ENCODE measurements around the gene NELL2.

NELL2 gene

DNA sequence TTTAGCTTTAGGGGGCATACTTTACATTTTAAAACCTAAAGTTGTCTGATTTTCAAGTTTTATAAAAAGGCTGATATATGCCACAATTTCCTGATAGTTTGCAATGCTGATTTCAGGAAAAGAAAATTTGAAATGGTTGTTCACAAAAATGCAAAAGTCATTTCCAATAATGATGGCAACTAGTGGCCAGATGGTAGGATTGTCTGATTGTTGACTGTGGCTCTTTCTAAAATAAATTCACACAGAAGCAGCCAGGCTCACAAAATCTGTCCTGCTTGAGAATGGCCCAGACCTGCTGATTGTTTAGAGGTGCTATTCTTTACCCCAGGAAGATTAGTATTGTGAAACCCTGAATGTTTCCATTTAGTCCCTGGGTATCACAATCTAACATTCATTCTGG, 220.3 kb downstream of the NELL2 start:
- TF ChIP-seq USF1 (IDR thresholded peaks at IDR 0.05) (no peak), EGR1 (IDR thresholded peaks at IDR 0.05) (no peak), YY1 (IDR thresholded peaks at IDR 0.05; ENCODE audit: low read depth) (no peak), ZBTB7A (IDR thresholded peaks at IDR 0.05; ENCODE audit: low read depth) (no peak)
- TF ChIP-seq, protein P1, sequence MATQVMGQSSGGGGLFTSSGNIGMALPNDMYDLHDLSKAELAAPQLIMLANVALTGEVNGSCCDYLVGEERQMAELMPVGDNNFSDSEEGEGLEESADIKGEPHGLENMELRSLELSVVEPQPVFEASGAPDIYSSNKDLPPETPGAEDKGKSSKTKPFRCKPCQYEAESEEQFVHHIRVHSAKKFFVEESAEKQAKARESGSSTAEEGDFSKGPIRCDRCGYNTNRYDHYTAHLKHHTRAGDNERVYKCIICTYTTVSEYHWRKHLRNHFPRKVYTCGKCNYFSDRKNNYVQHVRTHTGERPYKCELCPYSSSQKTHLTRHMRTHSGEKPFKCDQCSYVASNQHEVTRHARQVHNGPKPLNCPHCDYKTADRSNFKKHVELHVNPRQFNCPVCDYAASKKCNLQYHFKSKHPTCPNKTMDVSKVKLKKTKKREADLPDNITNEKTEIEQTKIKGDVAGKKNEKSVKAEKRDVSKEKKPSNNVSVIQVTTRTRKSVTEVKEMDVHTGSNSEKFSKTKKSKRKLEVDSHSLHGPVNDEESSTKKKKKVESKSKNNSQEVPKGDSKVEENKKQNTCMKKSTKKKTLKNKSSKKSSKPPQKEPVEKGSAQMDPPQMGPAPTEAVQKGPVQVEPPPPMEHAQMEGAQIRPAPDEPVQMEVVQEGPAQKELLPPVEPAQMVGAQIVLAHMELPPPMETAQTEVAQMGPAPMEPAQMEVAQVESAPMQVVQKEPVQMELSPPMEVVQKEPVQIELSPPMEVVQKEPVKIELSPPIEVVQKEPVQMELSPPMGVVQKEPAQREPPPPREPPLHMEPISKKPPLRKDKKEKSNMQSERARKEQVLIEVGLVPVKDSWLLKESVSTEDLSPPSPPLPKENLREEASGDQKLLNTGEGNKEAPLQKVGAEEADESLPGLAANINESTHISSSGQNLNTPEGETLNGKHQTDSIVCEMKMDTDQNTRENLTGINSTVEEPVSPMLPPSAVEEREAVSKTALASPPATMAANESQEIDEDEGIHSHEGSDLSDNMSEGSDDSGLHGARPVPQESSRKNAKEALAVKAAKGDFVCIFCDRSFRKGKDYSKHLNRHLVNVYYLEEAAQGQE (IDR thresholded peaks at IDR 0.05; ENCODE audit: low read depth): no peak

DNA sequence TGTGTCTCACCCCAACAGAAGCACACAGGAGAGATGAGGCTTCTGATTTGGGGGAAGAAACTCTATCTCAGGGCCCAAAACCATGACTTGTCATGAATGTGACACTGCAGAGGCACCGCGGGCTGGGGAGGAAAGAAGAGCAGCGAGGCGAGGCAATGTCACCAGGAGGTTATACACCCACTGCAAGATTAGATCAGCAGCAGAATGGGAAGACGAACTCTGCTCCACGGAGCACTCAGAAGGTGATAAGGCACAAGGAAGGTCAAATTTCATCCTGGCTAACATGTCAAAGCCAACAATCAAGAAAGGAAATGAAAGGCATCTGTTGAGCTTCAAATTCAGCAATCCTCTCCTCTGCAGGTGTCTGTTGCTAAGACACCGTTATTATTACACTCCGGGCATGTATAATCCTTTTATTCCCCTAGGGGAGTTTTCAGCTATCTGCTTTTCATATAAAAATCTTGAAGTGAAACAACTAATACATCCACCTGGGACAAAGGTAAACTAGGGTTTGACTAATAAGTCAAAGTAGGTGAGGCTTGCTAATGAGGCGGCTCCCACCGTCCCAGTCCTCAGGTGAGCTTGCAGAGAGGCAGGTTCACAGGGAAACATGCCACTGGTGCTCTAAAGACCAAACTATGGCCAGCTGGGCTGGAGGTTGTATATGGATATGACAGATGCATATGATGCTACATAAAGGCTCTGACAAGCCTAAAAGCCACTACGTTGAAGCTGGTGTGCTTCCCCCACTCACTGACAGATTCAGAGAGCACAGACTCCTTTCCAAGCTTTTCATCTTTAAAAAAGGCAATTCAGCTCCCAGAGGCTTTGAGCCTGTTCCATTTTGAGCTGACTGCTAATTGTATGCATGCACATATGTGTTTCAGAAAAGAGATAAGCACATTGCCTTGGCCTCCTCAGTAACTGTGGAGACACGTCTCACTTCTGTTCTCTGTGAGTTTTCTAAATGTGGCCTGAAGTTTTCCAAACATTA, 221.2 kb downstream of the NELL2 start:
- TF ChIP-seq TAF1 (IDR thresholded peaks at IDR 0.05; ENCODE audit: low read depth): no peak
- TF ChIP-seq TCF12 (IDR thresholded peaks at IDR 0.05; ENCODE audit: low read depth): no peak
- TF ChIP-seq, protein P1 (IDR thresholded peaks at IDR 0.05; ENCODE audit: low read depth): no peak
- TF ChIP-seq CEBPB (IDR thresholded peaks at IDR 0.05): no peak
- TF ChIP-seq, protein P2, sequence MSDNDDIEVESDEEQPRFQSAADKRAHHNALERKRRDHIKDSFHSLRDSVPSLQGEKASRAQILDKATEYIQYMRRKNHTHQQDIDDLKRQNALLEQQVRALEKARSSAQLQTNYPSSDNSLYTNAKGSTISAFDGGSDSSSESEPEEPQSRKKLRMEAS (IDR thresholded peaks at IDR 0.05): no peak
- TF ChIP-seq RAD21 (IDR thresholded peaks at IDR 0.05; ENCODE audit: low read depth): no peak
- TF ChIP-seq EP300 (IDR thresholded peaks at IDR 0.05; ENCODE audit: borderline replicate concordance): no peak
- no peak for TF ChIP-seq EGR1 (IDR thresholded peaks at IDR 0.05)
- TF ChIP-seq ZBTB7A (IDR thresholded peaks at IDR 0.05; ENCODE audit: low read depth): no peak
- TF ChIP-seq TEAD4 (IDR thresholded peaks at IDR 0.05): no peak
- TF ChIP-seq USF1 (IDR thresholded peaks at IDR 0.05): no peak
- no peak for TF ChIP-seq NFIC (IDR thresholded peaks at IDR 0.05)
- no peak for TF ChIP-seq YY1 (IDR thresholded peaks at IDR 0.05; ENCODE audit: low read depth)
- no peak for TF ChIP-seq FOXM1 (IDR thresholded peaks at IDR 0.05; ENCODE audit: borderline replicate concordance, low read depth)
- no peak for TF ChIP-seq CREB1 (IDR thresholded peaks at IDR 0.05; ENCODE audit: low read depth)

DNA sequence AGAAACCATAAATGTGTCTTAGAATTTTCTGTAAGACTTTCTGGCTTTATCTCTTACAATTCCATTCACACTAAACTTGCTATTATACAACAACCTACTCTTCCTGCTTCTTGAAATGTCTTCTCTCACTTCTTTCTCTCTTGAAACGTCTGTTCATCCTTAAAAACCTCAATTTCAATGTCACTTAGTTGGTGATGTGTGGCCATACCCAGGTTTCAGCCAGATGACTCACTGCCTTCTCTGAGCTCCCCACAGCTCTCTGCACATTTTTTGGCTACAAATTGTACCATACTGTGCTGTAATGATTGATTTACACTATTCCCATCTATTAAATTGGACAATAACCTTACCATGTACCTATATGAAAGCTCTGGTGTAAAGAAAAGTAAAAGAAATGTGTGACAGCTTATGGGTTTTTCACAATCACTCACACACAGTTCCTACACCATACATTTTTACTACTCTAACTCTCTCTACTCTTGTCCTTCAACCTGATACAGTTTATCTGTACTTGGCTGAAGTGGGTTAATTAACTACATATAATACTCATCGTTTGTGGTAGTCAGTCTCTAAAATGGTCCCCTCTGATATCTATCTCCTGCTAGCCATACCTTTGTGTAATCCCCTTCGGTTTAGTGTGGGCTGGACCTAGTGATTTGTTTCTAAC, 222.1 kb downstream of the NELL2 start:
- TF ChIP-seq RAD21 (IDR thresholded peaks at IDR 0.05; ENCODE audit: low read depth) (no peak), TEAD4 (IDR thresholded peaks at IDR 0.05) (no peak), ZBTB7A (IDR thresholded peaks at IDR 0.05; ENCODE audit: low read depth) (no peak)
- TF ChIP-seq, protein P2 (IDR thresholded peaks at IDR 0.05): no peak

- TF ChIP-seq, protein P2 (IDR thresholded peaks at IDR 0.05): no peak
- no peak for TF ChIP-seq CEBPB (IDR thresholded peaks at IDR 0.05)
- TF ChIP-seq TEAD4 (IDR thresholded peaks at IDR 0.05): no peak
- TF ChIP-seq USF1 (IDR thresholded peaks at IDR 0.05): no peak
- TF ChIP-seq, protein P1 (IDR thresholded peaks at IDR 0.05; ENCODE audit: low read depth): no peak
- no peak for TF ChIP-seq TAF1 (IDR thresholded peaks at IDR 0.05; ENCODE audit: low read depth)
- no peak for TF ChIP-seq CREB1 (IDR thresholded peaks at IDR 0.05; ENCODE audit: low read depth)
- TF ChIP-seq NFIC (IDR thresholded peaks at IDR 0.05): no peak
- no peak for TF ChIP-seq EGR1 (IDR thresholded peaks at IDR 0.05)
- no peak for TF ChIP-seq RAD21 (IDR thresholded peaks at IDR 0.05; ENCODE audit: low read depth)
- no peak for TF ChIP-seq EP300 (IDR thresholded peaks at IDR 0.05; ENCODE audit: borderline replicate concordance)
- no peak for TF ChIP-seq FOXM1 (IDR thresholded peaks at IDR 0.05; ENCODE audit: borderline replicate concordance, low read depth)
- no peak for TF ChIP-seq YY1 (IDR thresholded peaks at IDR 0.05; ENCODE audit: low read depth)
- TF ChIP-seq ZBTB7A (IDR thresholded peaks at IDR 0.05; ENCODE audit: low read depth): no peak
- no peak for TF ChIP-seq TCF12 (IDR thresholded peaks at IDR 0.05; ENCODE audit: low read depth)
These were observed 226.4 kb downstream of the NELL2 start for GRCh38 chr12:44649693-44650092.

Measured in Ishikawa (cell line).